Measurements from ENCODE around the gene IFRD2. TPM values are rescaled to one million over a fixed set of nuclear protein-coding genes. Genes with fewer than 3 reads are reported as not detected.

IFRD2 gene
- total and polyA plus RNA-seq, 2 of the 13 experiments (the other 11 are each of a cell fraction or from before 2014, with no cell fraction given): 32.8 to 96.1 TPM

DNA sequence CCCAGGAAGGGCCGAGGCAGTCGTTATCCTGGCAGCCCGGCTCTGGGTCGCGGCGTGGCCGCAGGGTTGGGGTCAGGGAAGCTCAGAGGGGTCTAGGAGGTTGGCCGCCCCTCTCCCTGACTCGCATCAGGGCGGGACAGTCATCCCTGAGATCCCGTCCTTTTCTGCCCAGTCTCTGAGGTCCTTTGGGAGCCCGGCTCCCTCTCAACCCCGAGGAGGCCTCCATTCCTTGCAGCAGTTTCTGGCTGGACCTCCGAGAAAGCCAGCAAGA, 29.8 kb upstream of the IFRD2 start (continued):
- TF ChIP-seq, protein P1, sequence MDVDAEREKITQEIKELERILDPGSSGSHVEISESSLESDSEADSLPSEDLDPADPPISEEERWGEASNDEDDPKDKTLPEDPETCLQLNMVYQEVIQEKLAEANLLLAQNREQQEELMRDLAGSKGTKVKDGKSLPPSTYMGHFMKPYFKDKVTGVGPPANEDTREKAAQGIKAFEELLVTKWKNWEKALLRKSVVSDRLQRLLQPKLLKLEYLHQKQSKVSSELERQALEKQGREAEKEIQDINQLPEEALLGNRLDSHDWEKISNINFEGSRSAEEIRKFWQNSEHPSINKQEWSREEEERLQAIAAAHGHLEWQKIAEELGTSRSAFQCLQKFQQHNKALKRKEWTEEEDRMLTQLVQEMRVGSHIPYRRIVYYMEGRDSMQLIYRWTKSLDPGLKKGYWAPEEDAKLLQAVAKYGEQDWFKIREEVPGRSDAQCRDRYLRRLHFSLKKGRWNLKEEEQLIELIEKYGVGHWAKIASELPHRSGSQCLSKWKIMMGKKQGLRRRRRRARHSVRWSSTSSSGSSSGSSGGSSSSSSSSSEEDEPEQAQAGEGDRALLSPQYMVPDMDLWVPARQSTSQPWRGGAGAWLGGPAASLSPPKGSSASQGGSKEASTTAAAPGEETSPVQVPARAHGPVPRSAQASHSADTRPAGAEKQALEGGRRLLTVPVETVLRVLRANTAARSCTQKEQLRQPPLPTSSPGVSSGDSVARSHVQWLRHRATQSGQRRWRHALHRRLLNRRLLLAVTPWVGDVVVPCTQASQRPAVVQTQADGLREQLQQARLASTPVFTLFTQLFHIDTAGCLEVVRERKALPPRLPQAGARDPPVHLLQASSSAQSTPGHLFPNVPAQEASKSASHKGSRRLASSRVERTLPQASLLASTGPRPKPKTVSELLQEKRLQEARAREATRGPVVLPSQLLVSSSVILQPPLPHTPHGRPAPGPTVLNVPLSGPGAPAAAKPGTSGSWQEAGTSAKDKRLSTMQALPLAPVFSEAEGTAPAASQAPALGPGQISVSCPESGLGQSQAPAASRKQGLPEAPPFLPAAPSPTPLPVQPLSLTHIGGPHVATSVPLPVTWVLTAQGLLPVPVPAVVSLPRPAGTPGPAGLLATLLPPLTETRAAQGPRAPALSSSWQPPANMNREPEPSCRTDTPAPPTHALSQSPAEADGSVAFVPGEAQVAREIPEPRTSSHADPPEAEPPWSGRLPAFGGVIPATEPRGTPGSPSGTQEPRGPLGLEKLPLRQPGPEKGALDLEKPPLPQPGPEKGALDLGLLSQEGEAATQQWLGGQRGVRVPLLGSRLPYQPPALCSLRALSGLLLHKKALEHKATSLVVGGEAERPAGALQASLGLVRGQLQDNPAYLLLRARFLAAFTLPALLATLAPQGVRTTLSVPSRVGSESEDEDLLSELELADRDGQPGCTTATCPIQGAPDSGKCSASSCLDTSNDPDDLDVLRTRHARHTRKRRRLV (CRISPR knock-in tag; IDR thresholded peaks at IDR 0.05): 0 out of 2 replicates have a peak, but pooled peaks have one; percentile 34
- TF ChIP-seq EEA1 (CRISPR knock-in tag; IDR thresholded peaks at IDR 0.05; ENCODE audit: borderline replicate concordance) (0 out of 2 replicates have a peak, but pooled peaks have one; percentile 50), TARDBP (CRISPR knock-in tag; IDR thresholded peaks at IDR 0.05) (peak; percentile 49; the same call in 1 of the 2 replicates), POLR2G (IDR thresholded peaks at IDR 0.05; ENCODE audit: low read depth, low read length) (peak; percentile 79), ZNF772 (CRISPR knock-in tag; IDR thresholded peaks at IDR 0.05) (0 out of 2 replicates have a peak, but pooled peaks have one; percentile 31), HNRNPL (IDR thresholded peaks at IDR 0.05; ENCODE audit: low read depth, low read length) (0 out of 2 replicates have a peak, but pooled peaks have one; percentile 36), ZSCAN22 (CRISPR knock-in tag; IDR thresholded peaks at IDR 0.05) (peak; percentile 90), ESRRA (CRISPR knock-in tag; IDR thresholded peaks at IDR 0.05; ENCODE audit: low read depth) (peak; percentile 22; the same call in 1 of the 2 replicates), MED13 (CRISPR knock-in tag; IDR thresholded peaks at IDR 0.05) (peak; percentile 33; the same call in 1 of the 2 replicates), CBX5 (CRISPR knock-in tag; IDR thresholded peaks at IDR 0.05; ENCODE audit: borderline replicate concordance) (peak; percentile 26; the same call in 1 of the 2 replicates), TGIF2 (CRISPR knock-in tag; IDR thresholded peaks at IDR 0.05) (no peak), ZNF891 (CRISPR knock-in tag; IDR thresholded peaks at IDR 0.05) (0 out of 2 replicates have a peak, but pooled peaks have one; percentile 6), SRSF4 (IDR thresholded peaks at IDR 0.05; ENCODE audit: low read depth, low read length, poor library complexity, severe bottlenecking) (no peak), NFKB2 (CRISPR knock-in tag; IDR thresholded peaks at IDR 0.05; ENCODE audit: borderline replicate concordance) (0 out of 2 replicates have a peak, but pooled peaks have one; percentile 3), YEATS4 (CRISPR knock-in tag; IDR thresholded peaks at IDR 0.05; ENCODE audit: borderline replicate concordance) (peak; percentile 36), MEIS2 (CRISPR knock-in tag; IDR thresholded peaks at IDR 0.05) (0 out of 2 replicates have a peak, but pooled peaks have one; percentile 17), ZNF766 (CRISPR knock-in tag; IDR thresholded peaks at IDR 0.05; ENCODE audit: borderline replicate concordance) (peak; percentile 79; the same call in 1 of the 2 replicates), ZNF564 (CRISPR knock-in tag; IDR thresholded peaks at IDR 0.05) (0 out of 2 replicates have a peak, but pooled peaks have one; percentile 17), ZNF138 (CRISPR knock-in tag; IDR thresholded peaks at IDR 0.05; ENCODE audit: low read depth) (peak; percentile 33; the same call in 1 of the 2 replicates), BORCS8-MEF2B (CRISPR knock-in tag; IDR thresholded peaks at IDR 0.05) (0 out of 2 replicates have a peak, but pooled peaks have one; percentile 7), ZMYM3 (CRISPR knock-in tag; IDR thresholded peaks at IDR 0.05) (0 out of 2 replicates have a peak, but pooled peaks have one; percentile 9), RFXAP (CRISPR knock-in tag; IDR thresholded peaks at IDR 0.05; ENCODE audit: borderline replicate concordance) (peak; percentile 31; the same call in 1 of the 2 replicates), RBFOX2 (IDR thresholded peaks at IDR 0.05; ENCODE audit: low read depth, low read length) (peak; percentile 83)
- TF ChIP-seq, protein P2, sequence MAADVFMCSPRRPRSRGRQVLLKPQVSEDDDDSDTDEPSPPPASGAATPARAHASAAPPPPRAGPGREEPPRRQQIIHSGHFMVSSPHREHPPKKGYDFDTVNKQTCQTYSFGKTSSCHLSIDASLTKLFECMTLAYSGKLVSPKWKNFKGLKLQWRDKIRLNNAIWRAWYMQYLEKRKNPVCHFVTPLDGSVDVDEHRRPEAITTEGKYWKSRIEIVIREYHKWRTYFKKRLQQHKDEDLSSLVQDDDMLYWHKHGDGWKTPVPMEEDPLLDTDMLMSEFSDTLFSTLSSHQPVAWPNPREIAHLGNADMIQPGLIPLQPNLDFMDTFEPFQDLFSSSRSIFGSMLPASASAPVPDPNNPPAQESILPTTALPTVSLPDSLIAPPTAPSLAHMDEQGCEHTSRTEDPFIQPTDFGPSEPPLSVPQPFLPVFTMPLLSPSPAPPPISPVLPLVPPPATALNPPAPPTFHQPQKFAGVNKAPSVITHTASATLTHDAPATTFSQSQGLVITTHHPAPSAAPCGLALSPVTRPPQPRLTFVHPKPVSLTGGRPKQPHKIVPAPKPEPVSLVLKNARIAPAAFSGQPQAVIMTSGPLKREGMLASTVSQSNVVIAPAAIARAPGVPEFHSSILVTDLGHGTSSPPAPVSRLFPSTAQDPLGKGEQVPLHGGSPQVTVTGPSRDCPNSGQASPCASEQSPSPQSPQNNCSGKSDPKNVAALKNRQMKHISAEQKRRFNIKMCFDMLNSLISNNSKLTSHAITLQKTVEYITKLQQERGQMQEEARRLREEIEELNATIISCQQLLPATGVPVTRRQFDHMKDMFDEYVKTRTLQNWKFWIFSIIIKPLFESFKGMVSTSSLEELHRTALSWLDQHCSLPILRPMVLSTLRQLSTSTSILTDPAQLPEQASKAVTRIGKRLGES (CRISPR knock-in tag; IDR thresholded peaks at IDR 0.05; ENCODE audit: borderline replicate concordance): 0 out of 2 replicates have a peak, but pooled peaks have one; percentile 27

All from HepG2 (cell line).